Activated CD4-positive, alpha-beta memory T cell treated with anti-CD3 and anti-CD28 coated beads for 36 hours (primary cell): ENCODE results near the gene HAP1. TPM values are rescaled to one million over a fixed set of nuclear protein-coding genes. Genes with fewer than 3 reads are reported as not detected.

ENCODE experiments used
- CTCF ChIA-PET: fragments of 350-600 bp; sonication (Branson Sonifier 250); formaldehyde crosslinking; loops from one replicate; lab custom pipeline; 2021; ENCODE audit warnings: antibody characterized with exemption, inconsistent platforms; lab: Charles Lee
- POLR2A ChIA-PET: fragments of 350-600 bp; sonication (Branson Sonifier 250); formaldehyde crosslinking; loops from one replicate; lab custom pipeline; 2021; ENCODE audit warnings: antibody characterized with exemption; lab: Charles Lee
- DNase-seq: peaks from one replicate; pipeline ENCODE4 v3.0.0-alpha.2; 2020
- H3K27ac Mint-ChIP-seq: one replicate; pipeline ENCODE4 v1.8.0; 2021; ENCODE audit warnings: mixed read lengths
- H3K27me3 Mint-ChIP-seq: one replicate; pipeline ENCODE4 v1.8.0; 2021; ENCODE audit warnings: mixed read lengths
- H3K36me3 Mint-ChIP-seq: one replicate; pipeline ENCODE4 v1.8.0; 2021; ENCODE audit warnings: mixed read lengths
- H3K4me1 Mint-ChIP-seq: one replicate; pipeline ENCODE4 v1.8.0; 2021; ENCODE audit warnings: low read depth, mixed read lengths
- H3K4me3 Mint-ChIP-seq: one replicate; pipeline ENCODE4 v1.8.0; 2021; ENCODE audit warnings: mild to moderate bottlenecking, mixed read lengths
- H3K9me3 Mint-ChIP-seq: one replicate; pipeline ENCODE4 v1.8.0; 2021; ENCODE audit warnings: mixed read lengths
- intact Hi-C: fragments of 100-400 bp; cut with micrococcal nuclease; formaldehyde crosslinking; loops from one replicate; pipeline ENCODE4 v1.15.1; 2023
- total RNA-seq, 2 experiments: library from RNA; stranded (reverse); gene quantifications; one replicate each; pipeline ENCODE4 v1.2.3, GENCODE V29; 2021

HAP1 gene
- total RNA-seq, 2 experiments from 2014 or later, result not detected

- Mint-ChIP-seq H3K36me3 (no peaks in the 10 kb centered on the region), H3K27ac (no peak overlapping the region), H3K9me3 (no peaks in the 10 kb centered on the region), H3K4me3 (no peak overlapping the region), H3K27me3 (peaks cover 41% of the 10 kb centered on the region), H3K4me1 (peaks cover 5% of the 10 kb centered on the region)
- intact Hi-C loops, result loop anchor here (5.0 kb wide), 1 partner anchor 152 kb away; no protein-coding TSS in a partner anchor
- no peak for DNase-seq
- POLR2A ChIA-PET, result no interaction called here
- CTCF ChIA-PET, result interaction anchor here (0.6 to 4.7 kb wide), 3 partner anchors 64 to 1875 kb away, joined by 3 to 65 read pairs (median 3); partner anchors contain the start of gene P3H4
Measured at GRCh38 chr17:41735744-41736143, 1.3 kb upstream of the HAP1 start.

GRCh38 chr17:41734949-41735313, 488 bp upstream of the HAP1 start:
- no peak for DNase-seq
- Mint-ChIP-seq H3K4me3 (no peak overlapping the region), H3K36me3 (no peaks in the 10 kb centered on the region), H3K27ac (no peak overlapping the region), H3K4me1 (peaks cover 5% of the 10 kb centered on the region), H3K9me3 (no peaks in the 10 kb centered on the region), H3K27me3 (peaks cover 41% of the 10 kb centered on the region)
- ChIA-PET POLR2A (no interaction called here), CTCF (interaction anchor here (0.6 to 4.7 kb wide), 4 partner anchors 65 to 1874 kb away, joined by 3 to 65 read pairs (median 4); partner anchors contain the start of gene P3H4)
- intact Hi-C loops, result loop anchor here (5.0 kb wide), 1 partner anchor 152 kb away; no protein-coding TSS in a partner anchor

- intact Hi-C loops, result no loop called here
Measured at GRCh38 chr17:41733348-41734138, 900 bp downstream of the HAP1 start.

GRCh38 chr17:41731836-41732235, 2.6 kb downstream of the HAP1 start:
- Mint-ChIP-seq H3K4me3 (no peak overlapping the region), H3K36me3 (no peaks in the 10 kb centered on the region), H3K9me3 (no peaks in the 10 kb centered on the region), H3K27me3 (peaks cover 36% of the 10 kb centered on the region), H3K27ac (no peak overlapping the region), H3K4me1 (peaks cover 5% of the 10 kb centered on the region)
- POLR2A ChIA-PET, result no interaction called here
- no peak for DNase-seq
- intact Hi-C loops, result no loop called here
- CTCF ChIA-PET, result interaction anchor here (0.8 kb wide), 1 partner anchor 70 kb away, joined by 4 read pairs; no protein-coding TSS in a partner anchor

More at GRCh38 chr17:41733348-41734138, 900 bp downstream of the HAP1 start:
- H3K27ac Mint-ChIP-seq, result no peak overlapping the region
- ChIA-PET POLR2A (no interaction called here), CTCF (interaction anchor here (1.1 to 4.7 kb wide), 2 partner anchors 12 to 66 kb away, joined by 3 to 65 read pairs; no protein-coding TSS in a partner anchor)
- H3K4me3 Mint-ChIP-seq, result no peak overlapping the region
- H3K9me3 Mint-ChIP-seq, result no peaks in the 10 kb centered on the region
- H3K4me1 Mint-ChIP-seq, result peaks cover 5% of the 10 kb centered on the region
- H3K36me3 Mint-ChIP-seq, result no peaks in the 10 kb centered on the region
- peaks cover 41% of the 10 kb centered on the region for H3K27me3 Mint-ChIP-seq
- DNase-seq, result no peak

GRCh38 chr17:41730479-41730878, 4.0 kb downstream of the HAP1 start:
- intact Hi-C loops, result no loop called here
- peaks cover 24% of the 10 kb centered on the region for H3K27me3 Mint-ChIP-seq
- H3K36me3 Mint-ChIP-seq, result no peaks in the 10 kb centered on the region
- ChIA-PET CTCF (interaction anchor here (2.0 kb wide), 1 partner anchor 35 kb away, joined by 9 read pairs; no protein-coding TSS in a partner anchor), POLR2A (interaction anchor here (0.6 kb wide), 1 partner anchor 41 kb away, joined by 3 read pairs; no protein-coding TSS in a partner anchor)
- no peaks in the 10 kb centered on the region for H3K9me3 Mint-ChIP-seq
- peaks cover 5% of the 10 kb centered on the region for H3K4me1 Mint-ChIP-seq
- DNase-seq, result no peak
- H3K27ac Mint-ChIP-seq, result no peak overlapping the region
- no peak overlapping the region for H3K4me3 Mint-ChIP-seq

- POLR2A ChIA-PET, result no interaction called here
- intact Hi-C loops, result no loop called here
- H3K27ac Mint-ChIP-seq, result no peak overlapping the region
- H3K27me3 Mint-ChIP-seq, result peaks cover 18% of the 10 kb centered on the region
- no peak for DNase-seq
- H3K9me3 Mint-ChIP-seq, result no peaks in the 10 kb centered on the region
- CTCF ChIA-PET, result no interaction called here
- no peaks in the 10 kb centered on the region for H3K36me3 Mint-ChIP-seq
- no peak overlapping the region for H3K4me3 Mint-ChIP-seq
- H3K4me1 Mint-ChIP-seq, result no peaks in the 10 kb centered on the region
Measured at GRCh38 chr17:41728056-41728455, 6.4 kb downstream of the HAP1 start.

GRCh38 chr17:41725134-41725533, 9.3 kb downstream of the HAP1 start:
- DNase-seq, result no peak
- POLR2A ChIA-PET, result no interaction called here
- peaks cover 5% of the 10 kb centered on the region for H3K27me3 Mint-ChIP-seq
- H3K4me3 Mint-ChIP-seq, result no peak overlapping the region
- H3K9me3 Mint-ChIP-seq, result no peaks in the 10 kb centered on the region
- no peaks in the 10 kb centered on the region for H3K36me3 Mint-ChIP-seq
- intact Hi-C loops, result no loop called here
- H3K4me1 Mint-ChIP-seq, result no peaks in the 10 kb centered on the region
- no peak overlapping the region for H3K27ac Mint-ChIP-seq
- CTCF ChIA-PET, result no interaction called here

- Mint-ChIP-seq H3K4me1 (no peaks in the 10 kb centered on the region), H3K27ac (no peak overlapping the region), H3K36me3 (no peaks in the 10 kb centered on the region), H3K9me3 (no peaks in the 10 kb centered on the region), H3K27me3 (peaks cover 5% of the 10 kb centered on the region), H3K4me3 (no peak overlapping the region)
- DNase-seq, result no peak
- ChIA-PET POLR2A (no interaction called here), CTCF (no interaction called here)
- intact Hi-C loops, result no loop called here
Measured at GRCh38 chr17:41724476-41725050, 9.9 kb downstream of the HAP1 start.

GRCh38 chr17:41723801-41724475, 10.5 kb downstream of the HAP1 start:
- no peaks in the 10 kb centered on the region for H3K36me3 Mint-ChIP-seq
- ChIA-PET POLR2A (no interaction called here), CTCF (interaction anchor here (2.3 kb wide), 1 partner anchor 13 kb away, joined by 7 read pairs; no protein-coding TSS in a partner anchor)
- no peak overlapping the region for H3K4me3 Mint-ChIP-seq
- H3K27me3 Mint-ChIP-seq, result peaks cover 5% of the 10 kb centered on the region
- DNase-seq, result no peak
- H3K9me3 Mint-ChIP-seq, result no peaks in the 10 kb centered on the region
- no peaks in the 10 kb centered on the region for H3K4me1 Mint-ChIP-seq
- H3K27ac Mint-ChIP-seq, result no peak overlapping the region
- intact Hi-C loops, result no loop called here

- Mint-ChIP-seq H3K36me3 (no peaks in the 10 kb centered on the region), H3K27me3 (peaks cover 5% of the 10 kb centered on the region), H3K4me1 (peaks cover 8% of the 10 kb centered on the region), H3K4me3 (no peak overlapping the region), H3K9me3 (no peaks in the 10 kb centered on the region), H3K27ac (no peak overlapping the region)
- ChIA-PET POLR2A (no interaction called here), CTCF (interaction anchor here (2.3 kb wide), 1 partner anchor 15 kb away, joined by 7 read pairs; no protein-coding TSS in a partner anchor)
- no peak for DNase-seq
- intact Hi-C loops, result no loop called here
Measured at GRCh38 chr17:41722231-41722630, 12.2 kb downstream of the HAP1 start.

GRCh38 chr17:41718287-41718645, 16.2 kb downstream of the HAP1 start:
- Mint-ChIP-seq H3K4me3 (no peak overlapping the region), H3K27me3 (peaks cover 2% of the 10 kb centered on the region), H3K4me1 (peaks cover 11% of the 10 kb centered on the region), H3K9me3 (no peaks in the 10 kb centered on the region), H3K36me3 (no peaks in the 10 kb centered on the region), H3K27ac (no peak overlapping the region)
- DNase-seq, result no peak
- intact Hi-C loops, result no loop called here
- ChIA-PET CTCF (interaction anchor here (1.0 to 1.8 kb wide), 2 partner anchors 22 to 83 kb away, joined by 4 to 7 read pairs; no protein-coding TSS in a partner anchor), POLR2A (interaction anchor here (0.6 to 1.2 kb wide), 2 partner anchors 11 to 723 kb away, joined by 3 read pairs; no protein-coding TSS in a partner anchor)
